Ascending aorta (tissue), 2 donors: ENCODE data around the gene TMEM135. TPM values are rescaled to one million over a fixed set of nuclear protein-coding genes. Genes with fewer than 3 reads are reported as not detected.

ENCODE experiments used
- DNase-seq, 2 donors: peaks; one replicate each; pipeline ENCODE4 v3.0.0-alpha.2; 2019; ENCODE audit warnings: low spot score in 2 of 2
- H3K27ac ChIP-seq, 2 donors: fragments of 200-600 bp; sonication (generic); one replicate each; pipeline ENCODE4 v1.5.1; 2016 to 2017; ENCODE audit warnings: mild to moderate bottlenecking in 1 of 2
- H3K27me3 ChIP-seq: fragments of 200-600 bp; sonication (generic); one replicate; pipeline ENCODE4 v1.5.1; 2017
- H3K36me3 ChIP-seq, 2 donors: fragments of 200-600 bp; sonication (generic); one replicate each; pipeline ENCODE4 v1.5.1; 2016
- H3K4me1 ChIP-seq, 2 donors: fragments of 200-600 bp; sonication (generic); one replicate each; pipeline ENCODE4 v1.5.1; 2016 to 2017; ENCODE audit warnings: mild to moderate bottlenecking in 1 of 2
- H3K4me3 ChIP-seq, 2 donors: fragments of 200-600 bp; sonication (generic); one replicate each; pipeline ENCODE4 v1.5.1; 2016 to 2017; ENCODE audit warnings: mild to moderate bottlenecking in 1 of 2
- H3K9me3 ChIP-seq, 2 donors: fragments of 200-600 bp; sonication (generic); one replicate each; pipeline ENCODE4 v1.5.1; 2016
- CTCF ChIP-seq, 3 experiments: fragments of 200-600 bp in 2 of 3; fragments of 450-650 bp in 1 of 3; sonication (generic) in 2 of 3; IDR thresholded peaks; one replicate each; pipeline ENCODE4 v1.5.1; 2016 to 2019; ENCODE audit warnings: antibody characterized with exemption in 3 of 3, mild to moderate bottlenecking in 1 of 3, moderate library complexity in 1 of 3
- intact Hi-C: fragments of 100-400 bp; cut with DNase I; formaldehyde crosslinking; loops from one replicate; pipeline ENCODE4 v1.15.1; 2023
- total RNA-seq: library from RNA; depleted of rRNA; stranded (reverse); fragments of >200 nt; gene quantifications from one replicate; pipeline ENCODE4 v1.1.0, GENCODE V29; 2016

The TMEM135 gene
- total RNA-seq, 1 donor from 2014 or later, result 18.4 TPM

GRCh38 chr11:87355596-87355995 lies 317.9 kb downstream of the TMEM135 start:
- Histone ChIP-seq H3K9me3 (no peaks in the 10 kb centered on the region), H3K4me1 (peaks cover 0 to 15% of the 10 kb centered on the region in 2 donors), H3K4me3 (no peak overlapping the region), H3K27ac (peak overlapping the region; percentile 41 to 53), H3K36me3 (no peaks in the 10 kb centered on the region), H3K27me3 (no peaks in the 10 kb centered on the region)
- no peak for DNase-seq
- no peak for TF ChIP-seq CTCF (IDR thresholded peaks at IDR 0.05)
- intact Hi-C loops, result no loop called here

DNA sequence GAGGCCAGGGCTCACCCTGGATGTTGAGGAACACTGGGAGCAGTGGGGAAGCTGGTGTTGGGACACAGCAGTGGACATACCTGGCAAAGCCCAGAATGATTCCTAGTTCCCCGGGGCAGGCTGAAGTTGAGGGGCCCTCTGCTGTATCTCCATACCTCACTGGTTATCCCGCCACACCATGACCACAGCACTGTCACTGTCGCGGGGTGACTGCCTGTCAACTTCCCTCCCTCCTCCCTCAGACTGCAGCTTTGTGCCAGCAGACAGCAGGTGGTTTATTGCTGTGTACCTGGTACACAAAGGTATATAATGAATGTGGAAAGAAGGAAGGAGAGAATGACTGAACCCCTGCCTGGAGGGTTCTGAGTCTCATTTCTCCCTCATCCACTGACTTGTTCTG lies 318.7 kb downstream of the TMEM135 start:
- peaks cover 0 to 15% of the 10 kb centered on the region in 2 donors for H3K4me1 ChIP-seq
- intact Hi-C loops, result no loop called here
- no peak for TF ChIP-seq CTCF (IDR thresholded peaks at IDR 0.05)

DNA sequence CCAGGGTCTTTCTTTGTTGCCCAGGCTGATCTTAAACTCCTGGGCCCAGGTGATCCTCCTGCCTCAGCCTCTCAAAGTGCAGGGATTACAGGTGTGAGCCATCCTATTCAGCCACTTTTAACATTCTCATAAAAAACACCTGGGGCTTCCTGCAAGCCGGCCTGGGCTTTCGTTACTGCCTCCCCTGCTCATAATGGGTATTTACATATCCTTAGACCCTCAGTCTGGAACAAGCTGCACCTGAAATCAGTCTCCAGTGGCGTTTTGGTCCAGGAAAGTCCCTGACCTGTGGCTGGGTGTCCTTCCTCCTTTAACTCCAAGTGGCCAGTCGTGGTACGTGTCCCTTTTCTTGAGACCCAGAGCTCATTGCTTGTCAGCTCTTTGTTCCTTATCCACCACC lies 320.7 kb downstream of the TMEM135 start:
- intact Hi-C loops, result no loop called here
- H3K27ac ChIP-seq, result no peak overlapping the region
- no peak for DNase-seq
- H3K4me3 ChIP-seq, result no peak overlapping the region
- peaks cover 0 to 12% of the 10 kb centered on the region in 2 donors for H3K4me1 ChIP-seq
- no peaks in the 10 kb centered on the region for H3K36me3 ChIP-seq
- no peaks in the 10 kb centered on the region for H3K9me3 ChIP-seq
- no peaks in the 10 kb centered on the region for H3K27me3 ChIP-seq
- TF ChIP-seq CTCF (IDR thresholded peaks at IDR 0.05), result no peak

More for the DNA sequence above, 318.7 kb downstream of the TMEM135 start:
- no peaks in the 10 kb centered on the region for H3K9me3 ChIP-seq
- peak overlapping the region in 1 of 2 donors; percentile 53 for H3K27ac ChIP-seq
- no peaks in the 10 kb centered on the region for H3K27me3 ChIP-seq
- H3K36me3 ChIP-seq, result no peaks in the 10 kb centered on the region
- no peak overlapping the region for H3K4me3 ChIP-seq
- no peak for DNase-seq

- no peak for TF ChIP-seq CTCF (IDR thresholded peaks at IDR 0.05)
- DNase-seq, result no peak
- H3K36me3 ChIP-seq, result no peaks in the 10 kb centered on the region
- intact Hi-C loops, result no loop called here
- peaks cover 0 to 4% of the 10 kb centered on the region in 2 donors for H3K4me1 ChIP-seq
- H3K27me3 ChIP-seq, result no peaks in the 10 kb centered on the region
- no peak overlapping the region for H3K4me3 ChIP-seq
- H3K9me3 ChIP-seq, result no peaks in the 10 kb centered on the region
- H3K27ac ChIP-seq, result no peak overlapping the region
These were observed 321.7 kb downstream of the TMEM135 start for GRCh38 chr11:87359401-87359800.

- no peak overlapping the region for H3K27ac ChIP-seq
These were observed 324.2 kb downstream of the TMEM135 start for GRCh38 chr11:87361891-87362290.

More at GRCh38 chr11:87361891-87362290, 324.2 kb downstream of the TMEM135 start:
- Histone ChIP-seq H3K9me3 (no peaks in the 10 kb centered on the region), H3K4me1 (no peaks in the 10 kb centered on the region), H3K36me3 (no peaks in the 10 kb centered on the region), H3K27me3 (no peaks in the 10 kb centered on the region), H3K4me3 (no peak overlapping the region)
- DNase-seq, result no peak
- intact Hi-C loops, result no loop called here
- TF ChIP-seq CTCF (IDR thresholded peaks at IDR 0.05), result no peak
